CD8-positive, alpha-beta memory T cell (primary cell): ENCODE data around the gene B4GALT6. TPM values are rescaled to one million over a fixed set of nuclear protein-coding genes. Genes with fewer than 3 reads are reported as not detected.

Source experiments
- CTCF ChIA-PET: fragments of 350-600 bp; sonication (Branson Sonifier 250); formaldehyde crosslinking; loops from one replicate; lab custom pipeline; 2021; ENCODE audit warnings: antibody characterized with exemption; lab: Charles Lee
- POLR2A ChIA-PET: fragments of 350-600 bp; sonication (Branson Sonifier 250); formaldehyde crosslinking; loops from one replicate; lab custom pipeline; 2021; ENCODE audit warnings: antibody characterized with exemption; lab: Charles Lee
- DNase-seq, 5 donors: peaks; one replicate each; pipeline versions ENCODE4 v3.0.0 to v3.0.0-alpha.2; 2020 to 2022; ENCODE audit warnings: mixed read lengths in 1 of 5
- H3K27ac ChIP-seq: one replicate; pipeline ENCODE4 v1.7.0; 2013; ENCODE audit warnings: low read depth, mild to moderate bottlenecking, low read length, moderate library complexity
- H3K27me3 ChIP-seq: 2 replicates; pipeline ENCODE4 v1.7.0; 2013; ENCODE audit warnings: low read length, mild to moderate bottlenecking; ENCODE audit not compliant: insufficient read depth, poor library complexity, severe bottlenecking
- H3K36me3 ChIP-seq: 2 replicates; pipeline ENCODE4 v1.7.0; 2013; ENCODE audit warnings: mild to moderate bottlenecking, low read length, moderate library complexity; ENCODE audit not compliant: insufficient read depth
- H3K4me1 ChIP-seq: 2 replicates; pipeline ENCODE4 v1.7.0; 2013; ENCODE audit warnings: mild to moderate bottlenecking, low read length, moderate library complexity; ENCODE audit not compliant: insufficient read depth
- H3K4me3 ChIP-seq: 2 replicates; pipeline ENCODE4 v1.7.0; 2013; ENCODE audit warnings: mild to moderate bottlenecking, low read length
- H3K9me3 ChIP-seq: 2 replicates; pipeline ENCODE4 v1.7.0; 2013; ENCODE audit warnings: mild to moderate bottlenecking, low read length
- H3K27ac Mint-ChIP-seq, 8 donors: one replicate each; pipeline ENCODE4 v1.8.0; 2020 to 2021; ENCODE audit warnings: mixed read lengths in 8 of 8, mild to moderate bottlenecking in 6 of 8, inconsistent platforms in 3 of 8, moderate library complexity in 3 of 8
- H3K27me3 Mint-ChIP-seq, 2 donors: one replicate each; pipeline ENCODE4 v1.8.0; 2020 to 2021; ENCODE audit warnings: mixed read lengths in 2 of 2, mild to moderate bottlenecking in 1 of 2, moderate library complexity in 1 of 2
- H3K36me3 Mint-ChIP-seq, 3 donors: one replicate each; pipeline ENCODE4 v1.8.0; 2020 to 2021; ENCODE audit warnings: mixed read lengths in 3 of 3, inconsistent platforms in 1 of 3, mild to moderate bottlenecking in 1 of 3
- H3K4me1 Mint-ChIP-seq, 3 donors: one replicate each; pipeline ENCODE4 v1.8.0; 2020 to 2021; ENCODE audit warnings: mixed read lengths in 3 of 3, inconsistent platforms in 1 of 3, mild to moderate bottlenecking in 1 of 3
- H3K4me3 Mint-ChIP-seq, 7 donors: one replicate each; pipeline ENCODE4 v1.8.0; 2020 to 2021; ENCODE audit warnings: mixed read lengths in 7 of 7, mild to moderate bottlenecking in 6 of 7, moderate library complexity in 4 of 7, inconsistent platforms in 2 of 7
- H3K9me3 Mint-ChIP-seq, 5 donors: one replicate each; pipeline ENCODE4 v1.8.0; 2020 to 2022; ENCODE audit warnings: mixed read lengths in 5 of 5, mild to moderate bottlenecking in 3 of 5, moderate library complexity in 2 of 5, inconsistent platforms in 1 of 5
- polyA plus RNA-seq: library from polyadenylated mRNA; unstranded; fragments of 300-500 nt; fragmentation: Illumina TruSeq; gene quantifications from one replicate; pipeline ENCODE4 v1.2.3, GENCODE V29; 2021
- total RNA-seq, 2 experiments: library from RNA; stranded (reverse); gene quantifications; one replicate each; pipeline ENCODE4 v1.2.3, GENCODE V29; 2021

The B4GALT6 gene
- total and polyA plus RNA-seq, 3 experiments from 2014 or later = 0.18 to 5.1 (median 3.4) TPM

GRCh38 chr18:31617031-31617717 lies 67.2 kb downstream of the B4GALT6 start:
- POLR2A ChIA-PET = no interaction called here
- CTCF ChIA-PET = no interaction called here

GRCh38 chr18:31616586-31616985 lies 67.8 kb downstream of the B4GALT6 start:
- H3K27me3 ChIP-seq = no peaks in the 10 kb centered on the region
- H3K27ac ChIP-seq = no peak overlapping the region
- Mint-ChIP-seq H3K4me1 (no peaks in the 10 kb centered on the region), H3K27ac (no peak overlapping the region), H3K36me3 (no peaks in the 10 kb centered on the region), H3K27me3 (peaks cover 0 to 22% of the 10 kb centered on the region in 2 donors), H3K9me3 (no peaks in the 10 kb centered on the region), H3K4me3 (no peak overlapping the region)
- POLR2A ChIA-PET = no interaction called here
- H3K4me1 ChIP-seq = no peaks in the 10 kb centered on the region
- CTCF ChIA-PET = no interaction called here
- no peak overlapping the region for H3K4me3 ChIP-seq
- DNase-seq = no peak
- H3K9me3 ChIP-seq = no peaks in the 10 kb centered on the region
- no peaks in the 10 kb centered on the region for H3K36me3 ChIP-seq

More at GRCh38 chr18:31617031-31617717, 67.2 kb downstream of the B4GALT6 start:
- Histone ChIP-seq H3K4me1 (no peaks in the 10 kb centered on the region), H3K27ac (no peak overlapping the region), H3K27me3 (no peaks in the 10 kb centered on the region), H3K9me3 (no peaks in the 10 kb centered on the region), H3K36me3 (no peaks in the 10 kb centered on the region), H3K4me3 (no peak overlapping the region)
- peaks cover 0 to 23% of the 10 kb centered on the region in 2 donors for H3K27me3 Mint-ChIP-seq
- H3K9me3 Mint-ChIP-seq = no peaks in the 10 kb centered on the region
- no peak overlapping the region for H3K27ac Mint-ChIP-seq
- no peaks in the 10 kb centered on the region for H3K36me3 Mint-ChIP-seq
- H3K4me1 Mint-ChIP-seq = no peaks in the 10 kb centered on the region
- no peak overlapping the region for H3K4me3 Mint-ChIP-seq
- DNase-seq = no peak

- no peaks in the 10 kb centered on the region for H3K27me3 ChIP-seq
- H3K4me1 ChIP-seq = no peaks in the 10 kb centered on the region
- H3K27ac Mint-ChIP-seq = no peak overlapping the region
- no peaks in the 10 kb centered on the region for H3K9me3 ChIP-seq
- H3K36me3 ChIP-seq = no peaks in the 10 kb centered on the region
- H3K27me3 Mint-ChIP-seq = peaks cover 0 to 11% of the 10 kb centered on the region in 2 donors
- no peaks in the 10 kb centered on the region for H3K36me3 Mint-ChIP-seq
- H3K4me3 ChIP-seq = no peak overlapping the region
- H3K9me3 Mint-ChIP-seq = no peaks in the 10 kb centered on the region
- CTCF ChIA-PET = no interaction called here
- no peaks in the 10 kb centered on the region for H3K4me1 Mint-ChIP-seq
- no peak overlapping the region for H3K4me3 Mint-ChIP-seq
- POLR2A ChIA-PET = no interaction called here
- H3K27ac ChIP-seq = no peak overlapping the region
- DNase-seq = no peak
Observed at GRCh38 chr18:31614044-31614443, 70.3 kb downstream of the B4GALT6 start.

- Mint-ChIP-seq H3K4me3 (no peak overlapping the region), H3K27ac (no peak overlapping the region), H3K4me1 (no peaks in the 10 kb centered on the region), H3K27me3 (peaks cover 1 to 6% of the 10 kb centered on the region in 2 donors), H3K9me3 (no peaks in the 10 kb centered on the region), H3K36me3 (no peaks in the 10 kb centered on the region)
- no peaks in the 10 kb centered on the region for H3K27me3 ChIP-seq
- H3K4me1 ChIP-seq = no peaks in the 10 kb centered on the region
- H3K4me3 ChIP-seq = no peak overlapping the region
- POLR2A ChIA-PET = no interaction called here
- H3K9me3 ChIP-seq = no peaks in the 10 kb centered on the region
- DNase-seq = no peak
- no peak overlapping the region for H3K27ac ChIP-seq
- no peaks in the 10 kb centered on the region for H3K36me3 ChIP-seq
- CTCF ChIA-PET = interaction anchor here (2.1 kb wide), 1 partner anchor 53 kb away, joined by 4 read pairs; no protein-coding TSS in a partner anchor
Observed at GRCh38 chr18:31612124-31612523, 72.3 kb downstream of the B4GALT6 start.

- DNase-seq = no peak
- POLR2A ChIA-PET = no interaction called here
- Mint-ChIP-seq H3K27ac (peak overlapping the region in 1 of 8 donors; percentile 44), H3K4me1 (no peaks in the 10 kb centered on the region), H3K4me3 (no peak overlapping the region), H3K9me3 (no peaks in the 10 kb centered on the region), H3K36me3 (no peaks in the 10 kb centered on the region), H3K27me3 (peaks cover 1 to 3% of the 10 kb centered on the region in 2 donors)
- no peaks in the 10 kb centered on the region for H3K27me3 ChIP-seq
- no peak overlapping the region for H3K4me3 ChIP-seq
- CTCF ChIA-PET = interaction anchor here (2.1 kb wide), 1 partner anchor 52 kb away, joined by 4 read pairs; no protein-coding TSS in a partner anchor
- H3K4me1 ChIP-seq = no peaks in the 10 kb centered on the region
- H3K9me3 ChIP-seq = no peaks in the 10 kb centered on the region
- no peak overlapping the region for H3K27ac ChIP-seq
- H3K36me3 ChIP-seq = no peaks in the 10 kb centered on the region
Observed at GRCh38 chr18:31611511-31611910, 72.9 kb downstream of the B4GALT6 start.

- Histone ChIP-seq H3K27me3 (no peaks in the 10 kb centered on the region), H3K27ac (no peak overlapping the region), H3K36me3 (no peaks in the 10 kb centered on the region), H3K4me3 (no peak overlapping the region), H3K9me3 (no peaks in the 10 kb centered on the region), H3K4me1 (no peaks in the 10 kb centered on the region)
- CTCF ChIA-PET = interaction anchor here (2.1 kb wide), 1 partner anchor 51 kb away, joined by 4 read pairs; no protein-coding TSS in a partner anchor
- Mint-ChIP-seq H3K4me3 (no peak overlapping the region), H3K4me1 (no peaks in the 10 kb centered on the region), H3K27me3 (peaks cover 0 to 1% of the 10 kb centered on the region in 2 donors), H3K9me3 (peaks cover 0 to 2% (median 0%) of the 10 kb centered on the region in 5 donors), H3K36me3 (no peaks in the 10 kb centered on the region), H3K27ac (no peak overlapping the region)
- POLR2A ChIA-PET = no interaction called here
- no peak for DNase-seq
Observed at GRCh38 chr18:31610286-31611205, 73.8 kb downstream of the B4GALT6 start.

GRCh38 chr18:31609886-31610285 lies 74.5 kb downstream of the B4GALT6 start:
- H3K27ac ChIP-seq = no peak overlapping the region
- H3K4me1 Mint-ChIP-seq = no peaks in the 10 kb centered on the region
- H3K4me1 ChIP-seq = no peaks in the 10 kb centered on the region
- no peaks in the 10 kb centered on the region for H3K27me3 ChIP-seq
- H3K36me3 ChIP-seq = no peaks in the 10 kb centered on the region
- no peaks in the 10 kb centered on the region for H3K9me3 ChIP-seq
- no peak overlapping the region for H3K4me3 Mint-ChIP-seq
- H3K4me3 ChIP-seq = no peak overlapping the region
- CTCF ChIA-PET = no interaction called here
- H3K27ac Mint-ChIP-seq = no peak overlapping the region
- peaks cover 0 to 1% of the 10 kb centered on the region in 2 donors for H3K27me3 Mint-ChIP-seq
- no peaks in the 10 kb centered on the region for H3K36me3 Mint-ChIP-seq
- POLR2A ChIA-PET = no interaction called here
- H3K9me3 Mint-ChIP-seq = peaks cover 0 to 2% (median 0%) of the 10 kb centered on the region in 5 donors
- no peak for DNase-seq

GRCh38 chr18:31607384-31607783 lies 77.0 kb downstream of the B4GALT6 start:
- no peaks in the 10 kb centered on the region for H3K27me3 ChIP-seq
- H3K36me3 ChIP-seq = no peaks in the 10 kb centered on the region
- no peak overlapping the region for H3K4me3 Mint-ChIP-seq
- no peak overlapping the region for H3K27ac ChIP-seq
- H3K9me3 ChIP-seq = no peaks in the 10 kb centered on the region
- no peaks in the 10 kb centered on the region for H3K4me1 Mint-ChIP-seq
- ChIA-PET POLR2A (no interaction called here), CTCF (no interaction called here)
- no peaks in the 10 kb centered on the region for H3K36me3 Mint-ChIP-seq
- H3K4me3 ChIP-seq = no peak overlapping the region
- H3K4me1 ChIP-seq = no peaks in the 10 kb centered on the region
- H3K27me3 Mint-ChIP-seq = peaks cover 3 to 7% of the 10 kb centered on the region in 2 donors
- peaks cover 0 to 2% (median 0%) of the 10 kb centered on the region in 5 donors for H3K9me3 Mint-ChIP-seq
- no peak for DNase-seq
- H3K27ac Mint-ChIP-seq = peak overlapping the region in 1 of 8 donors; percentile 51
